Activated CD4-positive, alpha-beta T cell treated with anti-CD3 and anti-CD28 coated beads, Interleukin-2, amount 50 U/mL, for 4 hours (primary cell): ENCODE measurements around the gene RNF13.
"Not testable (repeated sequence)": the region's sequence is repeated elsewhere in the genome, so short reads cannot be mapped to it uniquely, and the experiment has no call there.

Source experiments
- DNase-seq, 2 experiments: peaks; one replicate each; pipeline ENCODE4 v3.0.0-alpha.2; 2020

Gene RNF13

GRCh38 chr3:149844091-149844490, 31.1 kb downstream of the RNF13 start:
- no peak for DNase-seq

GRCh38 chr3:149845570-149846244, 32.7 kb downstream of the RNF13 start:
- no peak for DNase-seq

GRCh38 chr3:149848238-149848637, 35.2 kb downstream of the RNF13 start:
- DNase-seq, result no peak

GRCh38 chr3:149848688-149849087, 35.7 kb downstream of the RNF13 start:
- no peak for DNase-seq

- no peak for DNase-seq
Observed at GRCh38 chr3:149850787-149851584, 38.0 kb downstream of the RNF13 start.

GRCh38 chr3:149858911-149859310, 45.9 kb downstream of the RNF13 start:
- no peak for DNase-seq

GRCh38 chr3:149860881-149861280, 47.9 kb downstream of the RNF13 start:
- no peak for DNase-seq

GRCh38 chr3:149867563-149867962, 54.5 kb downstream of the RNF13 start:
- no peak for DNase-seq

GRCh38 chr3:149871855-149872254, 58.8 kb downstream of the RNF13 start:
- no peak for DNase-seq

GRCh38 chr3:149872589-149872988, 59.6 kb downstream of the RNF13 start:
- no peak for DNase-seq

- DNase-seq, result no peak
Observed at GRCh38 chr3:149877668-149878067, 64.7 kb downstream of the RNF13 start.

- peak; percentile 1 to 4 for DNase-seq
Observed at GRCh38 chr3:149879872-149880271, 66.9 kb downstream of the RNF13 start.

GRCh38 chr3:149881879-149882278, 68.9 kb downstream of the RNF13 start:
- DNase-seq, result no peak

GRCh38 chr3:149883134-149883533, 70.1 kb downstream of the RNF13 start:
- no peak for DNase-seq

GRCh38 chr3:149883860-149884259, 70.8 kb downstream of the RNF13 start:
- not testable (repeated sequence) for DNase-seq

GRCh38 chr3:149884848-149885247, 71.8 kb downstream of the RNF13 start:
- DNase-seq, result not testable (repeated sequence)

- DNase-seq, result no peak
Observed at GRCh38 chr3:149886957-149887356, 73.9 kb downstream of the RNF13 start.

GRCh38 chr3:149891621-149892020, 78.6 kb downstream of the RNF13 start:
- DNase-seq, result no peak

- DNase-seq, result no peak
Observed at GRCh38 chr3:149892371-149892770, 79.4 kb downstream of the RNF13 start.

- no peak for DNase-seq
Observed at GRCh38 chr3:149894205-149894604, 81.2 kb downstream of the RNF13 start.

- DNase-seq, result no peak
Observed at GRCh38 chr3:149895339-149895738, 82.3 kb downstream of the RNF13 start.

GRCh38 chr3:149895769-149896168, 82.8 kb downstream of the RNF13 start:
- DNase-seq, result no peak

GRCh38 chr3:149898771-149899170, 85.8 kb downstream of the RNF13 start:
- no peak for DNase-seq

- DNase-seq, result no peak
Observed at GRCh38 chr3:149900322-149900721, 87.3 kb downstream of the RNF13 start.
